ENCODE data around the gene DLG2.

- no peak for TF ChIP-seq CTCF (conservative IDR thresholded peaks at IDR 0.05; ENCODE audit: low read length)
- TF ChIP-seq EZH2phosphoT487 (IDR thresholded peaks at IDR 0.05; ENCODE audit: borderline replicate concordance, low read depth, low read length), result no peak
These were observed 493.5 kb downstream of the DLG2 start for GRCh38 chr11:85133636-85134035.
